ENCODE data around the gene ACTL7B.
"Not testable (repeated sequence)": the region's sequence is repeated elsewhere in the genome, so short reads cannot be mapped to it uniquely, and the experiment has no call there.

Gene ACTL7B

DNA sequence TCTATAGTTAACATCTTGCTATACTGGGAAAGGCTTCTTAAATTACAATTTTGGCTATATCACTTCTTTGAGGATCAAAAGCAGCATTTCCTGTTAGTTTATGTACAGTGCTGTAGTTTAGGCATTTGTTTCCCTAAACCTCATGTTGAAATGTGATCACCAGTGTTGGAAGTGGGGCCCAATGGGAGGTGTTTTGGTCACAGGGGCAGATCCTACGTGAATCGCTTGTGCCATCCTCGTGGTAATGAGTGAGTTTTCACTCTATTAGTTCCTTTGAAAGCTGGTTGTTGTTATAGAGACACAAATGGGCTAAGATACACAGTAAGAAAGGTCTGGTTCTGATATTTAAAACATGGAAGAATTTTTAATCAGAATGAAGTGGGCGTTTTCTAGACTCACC is 12.0 kb upstream of the ACTL7B start:
- no peak for DNase-seq

GRCh38 chr9:108867116-108867515 is 11.3 kb upstream of the ACTL7B start:
- no peak for DNase-seq

- no peak for DNase-seq
Measured at GRCh38 chr9:108866001-108866420, 10.2 kb upstream of the ACTL7B start.

DNA sequence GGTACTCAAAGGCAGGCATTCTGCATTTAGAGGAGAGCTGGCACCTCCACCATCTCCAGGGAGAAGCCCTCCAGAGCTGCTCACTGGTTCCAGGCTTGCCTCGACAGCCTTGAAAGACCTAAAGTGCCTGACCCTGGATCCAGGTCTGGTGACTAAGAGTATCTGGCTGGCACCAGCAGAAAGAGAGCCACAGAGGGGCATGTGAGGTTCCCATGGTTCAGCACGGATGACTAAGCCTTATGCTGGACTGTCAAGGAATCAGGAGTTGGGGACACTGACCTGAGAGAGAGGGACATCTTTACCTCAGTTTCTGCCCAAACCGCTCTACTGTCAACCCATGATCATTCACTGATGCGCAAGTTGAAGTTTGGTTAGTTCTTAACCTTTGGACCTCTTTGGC is 9.3 kb upstream of the ACTL7B start:
- DNase-seq, result no peak

GRCh38 chr9:108864446-108864845 is 8.7 kb upstream of the ACTL7B start:
- no peak for DNase-seq

DNA sequence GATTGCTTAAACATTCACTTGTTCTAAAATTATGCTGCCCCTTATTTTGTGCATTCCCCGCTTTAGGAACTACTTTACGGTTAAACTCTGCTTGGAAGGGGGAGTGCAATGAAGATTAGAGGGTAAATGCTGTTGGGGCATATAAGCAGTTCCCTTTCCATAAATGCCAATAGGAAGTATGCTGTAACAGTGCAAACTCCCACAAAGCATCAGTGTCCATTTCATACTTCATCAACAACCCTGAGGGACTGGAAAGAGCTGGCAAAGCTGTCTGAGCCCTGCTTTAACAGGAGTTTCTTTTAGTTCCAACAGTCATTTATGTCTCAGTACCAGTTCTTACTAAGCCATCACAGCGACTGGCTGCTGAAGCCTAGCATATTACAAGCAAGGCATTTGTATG is 8.1 kb upstream of the ACTL7B start:
- DNase-seq, result no peak

DNA sequence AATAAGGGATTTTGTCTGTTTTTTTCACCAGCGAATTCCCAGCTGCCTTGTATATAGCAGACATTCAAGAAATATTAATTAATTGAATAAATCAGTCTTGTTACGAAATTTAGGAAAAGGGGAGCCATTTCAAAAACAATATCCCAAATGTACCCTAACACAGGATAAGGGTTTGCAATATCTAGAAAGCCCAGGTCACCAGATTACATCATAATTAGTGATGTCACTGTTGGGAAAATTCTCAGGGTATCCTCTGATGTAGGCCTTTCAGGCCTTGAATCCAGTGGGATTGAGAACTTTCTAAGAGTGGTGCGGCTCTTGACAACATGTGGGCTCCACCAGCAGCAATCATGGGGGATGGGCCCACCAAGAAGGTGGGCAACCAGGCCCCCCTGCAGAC is 6.2 kb upstream of the ACTL7B start, which contains the start of gene ACTL7A:
Gene ACTL7A, plus strand, starts transcription at position 270 of the 400 bp plus-strand sequence. Its CDS starts 57 bp downstream, at position 327.
- DNase-seq, result no peak

- DNase-seq, result no peak
Measured at GRCh38 chr9:108861464-108861863, 5.7 kb upstream of the ACTL7B start.

DNA sequence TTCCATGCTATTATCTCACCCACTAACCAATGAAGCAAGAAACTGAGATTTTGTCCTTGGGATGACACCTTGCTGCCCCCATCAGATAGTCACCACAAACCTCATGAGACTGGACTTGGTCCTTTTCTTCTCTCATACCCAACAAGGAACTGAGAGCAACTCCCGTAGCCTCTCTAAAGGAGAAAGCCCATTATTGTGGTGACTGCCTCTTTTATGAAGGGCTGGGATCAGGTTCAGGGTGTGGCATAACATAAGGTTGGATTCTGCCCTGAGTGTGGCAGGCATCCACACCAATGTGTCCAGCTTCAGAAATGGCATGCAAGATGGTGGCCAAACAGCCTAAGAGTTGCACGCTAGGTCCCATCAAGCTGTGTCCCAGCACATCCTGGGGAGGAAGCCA is 5.0 kb upstream of the ACTL7B start:
- no peak for DNase-seq

- no peak for DNase-seq
Measured at GRCh38 chr9:108860354-108860753, 4.6 kb upstream of the ACTL7B start.

DNA sequence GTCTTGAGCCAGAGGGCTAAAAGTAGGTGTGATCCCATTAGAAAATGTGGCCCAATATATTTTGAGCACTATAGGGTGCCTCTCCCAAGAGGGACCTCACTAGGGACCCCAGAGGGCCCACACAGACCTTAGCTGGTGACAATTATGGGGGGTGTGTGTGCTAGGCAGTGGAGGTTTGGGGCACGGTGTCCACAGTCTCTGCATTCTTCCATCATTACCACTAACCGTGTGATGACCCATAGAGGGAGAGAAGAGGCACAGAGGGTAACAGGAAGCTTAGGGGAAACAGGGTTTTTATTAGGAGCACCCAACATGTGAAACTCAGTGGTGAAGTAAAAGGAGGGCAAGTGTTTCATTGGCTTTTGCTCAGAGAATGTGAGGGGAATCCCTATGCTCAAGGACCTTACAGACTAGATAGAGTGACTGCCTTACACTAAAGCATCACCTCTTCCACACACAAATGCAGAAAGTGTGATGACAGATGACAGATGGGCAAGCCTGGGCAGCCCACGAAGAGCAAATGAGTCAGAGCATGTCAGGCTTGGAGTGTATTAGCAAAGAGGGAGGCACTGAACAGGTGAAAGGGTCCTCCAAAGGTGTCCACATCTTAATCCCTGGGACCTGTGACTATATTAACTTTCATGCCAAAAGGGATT is 3.8 kb upstream of the ACTL7B start:
- no peak for DNase-seq

DNA sequence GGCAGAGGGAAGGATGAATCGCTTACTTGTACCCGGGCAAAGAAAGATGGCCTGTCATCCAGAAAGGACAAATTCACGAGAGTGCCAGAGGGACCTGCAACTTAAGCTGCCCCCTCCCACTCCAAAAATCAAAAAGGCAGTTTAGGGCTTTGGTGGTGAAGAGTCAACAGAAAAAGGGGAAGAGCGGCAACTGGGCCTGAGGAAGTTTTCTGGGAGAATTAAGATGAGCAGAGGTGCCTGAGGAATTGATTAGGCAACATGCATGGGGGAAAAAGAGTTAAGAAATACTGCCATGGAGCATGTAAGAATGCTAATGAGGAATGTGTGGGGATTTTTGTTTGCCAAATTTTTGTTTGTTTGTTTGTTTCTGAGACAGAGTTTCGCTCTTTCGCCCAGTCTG is 1.8 kb upstream of the ACTL7B start:
- no peak for DNase-seq

DNA sequence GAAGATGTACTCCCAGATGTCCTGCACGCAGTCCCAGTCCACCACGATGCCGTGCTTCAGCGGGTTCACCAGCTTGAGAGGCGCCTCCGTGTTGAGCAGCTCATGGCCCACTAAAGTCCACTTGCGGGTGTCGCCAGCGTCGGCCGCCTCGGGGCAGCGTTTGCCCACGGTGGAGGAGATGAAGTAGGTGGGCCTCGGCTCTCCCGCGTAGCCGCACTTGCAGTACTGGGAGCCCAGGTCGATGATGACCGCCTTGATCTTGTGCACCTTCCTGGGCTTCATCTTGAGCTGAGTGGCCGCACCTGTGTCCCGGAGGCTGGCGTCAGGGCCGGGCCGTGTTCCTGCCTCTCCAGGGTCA is 278 bp downstream of the ACTL7B start:
- DNase-seq, result no peak

DNA sequence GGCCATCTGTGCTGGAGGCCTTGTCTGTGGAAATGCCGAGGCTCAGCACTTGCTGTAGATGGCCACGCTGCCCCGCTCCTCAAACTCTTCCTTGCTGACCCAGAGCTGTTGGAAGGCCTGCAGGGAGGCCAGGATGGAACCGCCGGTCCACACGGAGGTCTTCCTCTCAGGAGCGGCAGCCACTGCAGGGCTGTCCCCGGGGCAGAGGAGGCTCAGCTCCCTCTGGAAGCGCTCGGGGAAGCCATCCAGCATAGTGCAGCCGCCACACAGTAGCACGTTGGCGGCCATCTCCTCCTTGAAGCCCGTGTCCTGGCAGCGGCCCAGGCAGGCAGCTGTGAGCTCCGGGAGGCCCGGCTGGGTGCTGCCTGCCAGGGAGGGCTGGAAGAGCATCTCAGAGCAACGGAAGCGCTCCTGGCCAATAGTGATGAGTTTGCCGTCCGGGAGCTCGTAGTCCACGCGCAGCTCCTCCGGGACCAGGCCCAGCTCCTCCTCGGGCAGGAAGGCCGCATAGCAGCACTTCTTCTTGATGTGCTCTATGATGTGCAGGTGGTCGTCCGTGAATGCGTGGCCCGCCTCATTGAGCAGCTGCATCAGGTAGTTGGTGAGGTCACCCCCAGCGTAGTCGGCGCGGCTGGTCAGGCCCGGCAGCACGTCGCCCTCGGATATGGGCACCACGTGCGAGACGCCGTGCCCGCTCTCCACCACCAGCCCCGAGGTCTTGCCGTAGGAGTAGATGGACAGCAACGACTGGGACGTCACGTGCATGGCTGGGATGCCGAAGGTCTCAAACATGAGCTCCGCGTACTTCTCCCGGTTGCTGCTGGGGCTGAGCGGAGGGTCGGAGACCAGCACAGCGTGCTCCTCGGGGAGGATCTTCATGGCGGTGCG is 901 bp downstream of the ACTL7B start:
- no peak for DNase-seq

GRCh38 chr9:108854094-108854493 is 1.7 kb downstream of the ACTL7B start:
- no peak for DNase-seq

- no peak for DNase-seq
Measured at GRCh38 chr9:108852079-108852478, 3.7 kb downstream of the ACTL7B start.

DNA sequence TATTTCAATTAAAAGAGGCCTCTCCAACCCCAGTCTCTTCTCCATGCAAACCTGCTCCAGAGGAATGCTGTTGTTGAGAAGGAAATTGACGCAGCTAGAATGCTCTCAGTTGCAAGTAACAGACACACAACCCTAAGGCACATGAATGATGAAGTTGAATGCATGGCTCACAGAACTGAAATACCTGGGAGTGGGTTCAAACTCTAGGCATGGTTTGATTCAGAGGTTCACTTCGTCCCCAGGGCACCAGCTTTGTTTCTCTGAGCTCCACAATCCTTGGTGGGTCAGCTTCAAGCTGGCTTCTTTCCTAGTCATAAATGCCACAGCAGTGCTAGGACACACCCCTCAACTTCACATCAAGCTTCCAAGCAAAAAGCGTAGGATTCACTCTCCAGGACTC is 4.6 kb downstream of the ACTL7B start:
- DNase-seq, result no peak

DNA sequence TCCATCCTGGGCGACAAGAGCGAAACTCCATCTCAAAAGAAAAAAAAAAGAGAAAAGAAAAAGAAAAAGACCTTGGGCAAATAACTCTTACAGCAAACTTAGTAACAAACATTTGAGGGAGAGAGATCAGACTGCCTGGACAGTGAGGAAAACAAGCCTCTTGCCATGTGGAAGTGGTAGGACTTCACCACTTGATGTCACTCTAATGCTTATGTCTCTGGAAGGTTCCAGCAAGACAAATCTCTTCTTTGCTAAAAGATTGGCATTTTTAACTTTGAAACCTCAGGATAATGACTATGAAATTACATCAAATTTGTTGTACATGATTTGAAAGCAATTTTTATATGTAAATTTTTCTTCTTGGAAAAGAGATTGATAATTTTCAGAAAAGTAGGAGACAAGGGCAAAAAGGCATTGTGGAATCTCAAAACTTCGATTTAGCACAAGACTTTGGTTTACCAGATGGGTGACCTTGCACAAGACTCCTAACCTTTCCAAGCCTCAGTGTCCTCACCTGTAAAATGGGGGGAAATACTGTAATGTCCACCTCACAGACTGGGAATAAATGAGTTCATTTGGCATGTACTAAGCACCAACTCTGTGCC is 5.4 kb downstream of the ACTL7B start:
- DNase-seq, result no peak

DNA sequence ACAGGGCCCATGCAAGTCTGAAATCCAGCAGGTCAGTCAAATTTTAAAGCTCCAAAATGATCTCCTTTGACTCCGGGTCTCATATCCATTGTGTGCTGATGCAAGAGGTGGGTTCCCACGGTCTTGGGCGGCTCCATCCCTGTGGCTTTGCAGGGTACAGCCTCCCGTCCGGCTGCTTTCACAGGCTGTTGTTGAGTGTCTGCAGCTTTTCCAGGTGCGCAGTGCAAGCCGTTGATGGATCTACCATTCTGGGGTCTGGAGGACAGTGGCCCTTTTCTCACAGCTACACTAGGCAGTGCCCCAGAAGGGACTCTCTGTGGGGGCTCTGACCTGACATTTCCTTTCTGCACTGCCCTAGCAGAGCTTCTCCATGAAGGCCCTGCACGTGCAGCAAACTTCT is 7.5 kb downstream of the ACTL7B start:
- not testable (repeated sequence) for DNase-seq

GRCh38 chr9:108845947-108846346 is 9.8 kb downstream of the ACTL7B start:
- no peak for DNase-seq

- DNase-seq, result no peak
Measured at GRCh38 chr9:108845507-108845906, 10.3 kb downstream of the ACTL7B start.

- DNase-seq, result no peak
Measured at GRCh38 chr9:108844856-108845255, 10.9 kb downstream of the ACTL7B start.

GRCh38 chr9:108844391-108844790 is 11.4 kb downstream of the ACTL7B start:
- no peak for DNase-seq

All from CD4-positive, alpha-beta T cell treated with Interferon alpha-2 for 1 hour (primary cell).